Neural cell (in vitro differentiated cells): ENCODE results near the gene KLHDC3. TPM values are rescaled to one million over a fixed set of nuclear protein-coding genes. Genes with fewer than 3 reads are reported as not detected.

Experiments
- H2AFZ ChIP-seq: fragments of 200-600, 300-800 bp; sonication (generic), shearing (Covaris generic); 2 replicates; pipeline ENCODE4 v1.6.0; 2014; ENCODE audit warnings: low read depth, mild to moderate bottlenecking, antibody characterized with exemption, low read length, moderate library complexity
- H3F3A ChIP-seq: fragments of 200-600 bp; shearing (Covaris generic); 2 replicates; pipeline ENCODE4 v1.6.1; 2016; ENCODE audit warnings: mild to moderate bottlenecking, moderate library complexity, mixed read lengths, antibody characterized with exemption, low read length; ENCODE audit not compliant: insufficient read depth, poor library complexity, severe bottlenecking
- H3K27ac ChIP-seq: fragments of 200-600, 300-800 bp; sonication (generic), shearing (Covaris generic); 2 replicates; pipeline ENCODE4 v1.5.1; 2014; ENCODE audit warnings: mild to moderate bottlenecking, low read length, moderate library complexity
- H3K27me3 ChIP-seq: fragments of 300-800, 200-600 bp; sonication (generic), shearing (Covaris generic); 2 replicates; pipeline ENCODE4 v1.6.0; 2014; ENCODE audit warnings: mild to moderate bottlenecking, low read depth, low read length, moderate library complexity; ENCODE audit not compliant: insufficient read depth
- H3K36me3 ChIP-seq: fragments of 300-800, 200-600 bp; sonication (generic), shearing (Covaris generic); 2 replicates; pipeline ENCODE4 v1.5.1; 2014; ENCODE audit warnings: mild to moderate bottlenecking, antibody characterized with exemption, low read length, moderate library complexity; ENCODE audit not compliant: insufficient read depth
- H3K4me2 ChIP-seq: fragments of 300-800, 200-600 bp; sonication (generic), shearing (Covaris generic); 2 replicates; pipeline ENCODE4 v1.6.0; 2014; ENCODE audit warnings: mild to moderate bottlenecking, low read length
- H3K4me3 ChIP-seq: fragments of 300-800, 200-600 bp; sonication (generic), shearing (Covaris generic); 2 replicates; pipeline ENCODE4 v1.5.1; 2014; ENCODE audit warnings: mild to moderate bottlenecking, low read length, moderate library complexity
- H3K79me2 ChIP-seq: fragments of 200-600 bp; shearing (Covaris generic); replicated peaks from 2 replicates; pipeline ENCODE4 v1.6.0; 2014; ENCODE audit warnings: mild to moderate bottlenecking, low read length, moderate library complexity; ENCODE audit not compliant: insufficient read depth
- H3K9ac ChIP-seq: fragments of 300-800, 200-600 bp; sonication (generic), shearing (Covaris generic); 2 replicates; pipeline ENCODE4 v1.6.1; 2016; ENCODE audit warnings: mild to moderate bottlenecking, low read length, mixed read lengths
- H3K9me2 ChIP-seq: fragments of 200-600 bp; shearing (Covaris generic); 2 replicates; pipeline ENCODE4 v1.6.1; 2016; ENCODE audit warnings: mild to moderate bottlenecking, low read length, mixed read lengths; ENCODE audit not compliant: insufficient read depth
- H3K9me3 ChIP-seq: fragments of 200-600, 300-800 bp; sonication (generic), shearing (Covaris generic); 2 replicates; pipeline ENCODE4 v1.6.1; 2016; ENCODE audit warnings: mild to moderate bottlenecking, mixed run types, low read length, moderate library complexity, mixed read lengths
- H4K20me1 ChIP-seq: fragments of 200-600 bp; shearing (Covaris generic); 2 replicates; pipeline ENCODE4 v1.6.1; 2016; ENCODE audit warnings: mild to moderate bottlenecking, mixed run types; ENCODE audit not compliant: insufficient read depth
- CTCF ChIP-seq: fragments of 450-650 bp; IDR thresholded peaks from 2 replicates; pipeline ENCODE4 v1.5.1; 2014; ENCODE audit warnings: antibody characterized with exemption, mild to moderate bottlenecking, moderate library complexity; ENCODE audit not compliant: poor library complexity, severe bottlenecking
- EP300 ChIP-seq: fragments of 450-650 bp; conservative IDR thresholded peaks from 2 replicates; pipeline ENCODE4 v1.6.1; 2014; ENCODE audit warnings: antibody characterized with exemption, mild to moderate bottlenecking, moderate library complexity; ENCODE audit not compliant: poor library complexity, severe bottlenecking
- EZH2 ChIP-seq: fragments of 200-600, 300-800 bp; shearing (Covaris generic), sonication (generic); IDR thresholded peaks from 2 replicates; pipeline ENCODE4 v1.6.1; 2014; ENCODE audit warnings: antibody characterized with exemption, low read length, borderline replicate concordance, mild to moderate bottlenecking; ENCODE audit not compliant: insufficient read depth, poor library complexity, severe bottlenecking
- MXI1 ChIP-seq: fragments of 450-650 bp; conservative IDR thresholded peaks from 2 replicates; pipeline ENCODE4 v1.6.1; 2014; ENCODE audit warnings: antibody characterized with exemption, mild to moderate bottlenecking; ENCODE audit not compliant: poor library complexity, severe bottlenecking
- POLR2AphosphoS5 ChIP-seq: IDR thresholded peaks from 2 replicates; pipeline ENCODE4 v1.6.1; 2012
- RAD21 ChIP-seq: fragments of 450-650 bp; conservative IDR thresholded peaks from 2 replicates; pipeline ENCODE4 v1.6.1; 2014; ENCODE audit warnings: antibody characterized with exemption, mild to moderate bottlenecking, moderate library complexity
- SMC3 ChIP-seq: fragments of 450-650 bp; conservative IDR thresholded peaks from 2 replicates; pipeline ENCODE4 v1.6.1; 2014; ENCODE audit warnings: antibody characterized with exemption, mild to moderate bottlenecking, moderate library complexity; ENCODE audit not compliant: poor library complexity
- TAF1 ChIP-seq: IDR thresholded peaks from 2 replicates; pipeline ENCODE4 v1.6.1; 2012; ENCODE audit warnings: low read depth
- polyA plus RNA-seq: library from polyadenylated mRNA; depleted of rRNA; stranded (reverse); fragments of >200 nt; gene quantifications from 2 replicates; pipeline ENCODE4 v1.2.3, GENCODE V29; 2014
- TF ChIP-seq, protein P1 (sequence below): IDR thresholded peaks from 2 replicates; pipeline ENCODE4 v1.6.1; 2012; ENCODE audit warnings: borderline replicate concordance

KLHDC3 gene
- polyA plus RNA-seq, 1 donor from 2014 or later: 232 TPM

DNA sequence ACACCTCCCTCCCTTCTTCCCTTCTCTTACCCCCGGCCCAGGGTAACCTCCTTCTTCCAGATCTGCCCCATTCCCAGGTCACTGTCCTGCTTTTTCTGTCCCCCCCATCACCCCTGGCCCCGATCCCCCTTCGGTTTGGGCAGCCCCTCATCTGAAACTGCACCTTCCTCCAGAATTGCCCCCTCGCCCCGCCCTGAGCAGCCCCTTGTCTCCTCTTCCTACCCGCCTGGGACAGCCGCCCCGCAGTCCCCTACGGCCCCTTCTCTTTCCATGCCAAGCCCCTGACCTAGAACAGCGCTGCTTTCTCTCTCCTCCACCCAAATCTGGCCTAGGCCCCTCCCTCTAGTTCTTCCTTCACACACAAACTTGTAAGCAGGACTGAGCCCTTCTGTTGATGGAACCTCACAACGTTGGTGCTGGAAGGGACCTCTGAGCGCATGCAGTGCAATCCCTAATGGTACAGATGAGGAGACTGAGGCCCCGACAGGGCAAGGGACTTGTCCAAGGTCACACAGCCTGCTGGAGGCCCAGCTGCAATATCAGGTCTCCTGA, 29.0 kb upstream of the KLHDC3 start:
- no peak for TF ChIP-seq RAD21
- TF ChIP-seq, protein P1, sequence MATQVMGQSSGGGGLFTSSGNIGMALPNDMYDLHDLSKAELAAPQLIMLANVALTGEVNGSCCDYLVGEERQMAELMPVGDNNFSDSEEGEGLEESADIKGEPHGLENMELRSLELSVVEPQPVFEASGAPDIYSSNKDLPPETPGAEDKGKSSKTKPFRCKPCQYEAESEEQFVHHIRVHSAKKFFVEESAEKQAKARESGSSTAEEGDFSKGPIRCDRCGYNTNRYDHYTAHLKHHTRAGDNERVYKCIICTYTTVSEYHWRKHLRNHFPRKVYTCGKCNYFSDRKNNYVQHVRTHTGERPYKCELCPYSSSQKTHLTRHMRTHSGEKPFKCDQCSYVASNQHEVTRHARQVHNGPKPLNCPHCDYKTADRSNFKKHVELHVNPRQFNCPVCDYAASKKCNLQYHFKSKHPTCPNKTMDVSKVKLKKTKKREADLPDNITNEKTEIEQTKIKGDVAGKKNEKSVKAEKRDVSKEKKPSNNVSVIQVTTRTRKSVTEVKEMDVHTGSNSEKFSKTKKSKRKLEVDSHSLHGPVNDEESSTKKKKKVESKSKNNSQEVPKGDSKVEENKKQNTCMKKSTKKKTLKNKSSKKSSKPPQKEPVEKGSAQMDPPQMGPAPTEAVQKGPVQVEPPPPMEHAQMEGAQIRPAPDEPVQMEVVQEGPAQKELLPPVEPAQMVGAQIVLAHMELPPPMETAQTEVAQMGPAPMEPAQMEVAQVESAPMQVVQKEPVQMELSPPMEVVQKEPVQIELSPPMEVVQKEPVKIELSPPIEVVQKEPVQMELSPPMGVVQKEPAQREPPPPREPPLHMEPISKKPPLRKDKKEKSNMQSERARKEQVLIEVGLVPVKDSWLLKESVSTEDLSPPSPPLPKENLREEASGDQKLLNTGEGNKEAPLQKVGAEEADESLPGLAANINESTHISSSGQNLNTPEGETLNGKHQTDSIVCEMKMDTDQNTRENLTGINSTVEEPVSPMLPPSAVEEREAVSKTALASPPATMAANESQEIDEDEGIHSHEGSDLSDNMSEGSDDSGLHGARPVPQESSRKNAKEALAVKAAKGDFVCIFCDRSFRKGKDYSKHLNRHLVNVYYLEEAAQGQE: no peak
- TF ChIP-seq TAF1: no peak
- no peak for TF ChIP-seq EP300
- no peak for TF ChIP-seq EZH2
- TF ChIP-seq POLR2AphosphoS5: no peak
- TF ChIP-seq CTCF: no peak
- TF ChIP-seq SMC3: no peak
- H3K9me2 ChIP-seq: no peaks in the 10 kb centered on the region
- peaks cover 12% of the 10 kb centered on the region for H3K79me2 ChIP-seq
- H3K4me3 ChIP-seq: peak overlapping the region; percentile 96
- H3K9me3 ChIP-seq: no peaks in the 10 kb centered on the region
- peak overlapping the region; percentile 85 for H2AFZ ChIP-seq
- no peaks in the 10 kb centered on the region for H3K27me3 ChIP-seq
- peak overlapping the region; percentile 92 for H3K9ac ChIP-seq
- H3K4me2 ChIP-seq: peak overlapping the region; percentile 91
- no peaks in the 10 kb centered on the region for H3K36me3 ChIP-seq
- peaks cover 4% of the 10 kb centered on the region for H3F3A ChIP-seq
- H4K20me1 ChIP-seq: no peaks in the 10 kb centered on the region
- H3K27ac ChIP-seq: peak overlapping the region; percentile 60

DNA sequence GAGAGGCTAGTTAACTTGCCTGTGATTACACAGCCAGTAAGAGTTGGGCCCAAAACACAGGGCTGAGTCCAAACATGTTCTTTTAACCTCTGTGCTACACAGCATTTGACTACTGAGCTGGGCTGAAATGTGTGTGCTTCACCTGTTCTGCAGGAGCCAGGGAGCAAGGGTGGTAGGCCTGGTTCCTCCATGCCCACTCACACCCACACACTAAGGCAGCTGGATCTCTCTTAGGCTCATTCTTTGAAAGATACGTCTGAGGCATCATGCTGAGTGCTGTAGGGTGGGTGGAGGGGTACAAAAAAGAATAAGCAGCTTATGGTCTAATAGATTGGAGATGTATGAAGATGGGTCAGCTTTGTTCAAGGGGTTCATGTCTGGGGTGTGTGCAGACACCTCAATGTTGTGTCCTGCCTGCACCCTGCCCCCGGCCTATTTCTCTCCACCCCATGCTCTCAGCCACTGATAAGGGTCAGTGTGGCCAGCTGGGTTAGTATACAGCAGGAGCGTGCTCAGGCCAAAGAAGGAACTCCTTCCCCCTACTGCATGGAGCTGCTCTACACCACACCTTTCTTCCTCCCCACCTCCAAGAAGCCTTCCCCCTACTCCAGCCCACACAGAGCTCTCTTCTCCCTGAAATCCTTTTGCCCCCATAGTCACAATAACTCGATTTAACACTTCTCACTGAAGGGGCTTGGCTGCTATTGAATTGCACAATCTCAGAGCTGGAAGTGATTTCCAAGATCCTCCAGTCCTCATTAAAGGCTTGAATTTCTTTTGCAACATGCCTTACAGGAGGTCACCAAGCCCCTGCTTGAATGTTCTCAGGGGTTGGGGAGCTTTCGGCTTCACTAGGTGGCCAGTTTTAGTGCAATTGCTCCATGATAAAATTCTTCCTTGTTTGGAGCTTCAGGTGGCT, 26.3 kb upstream of the KLHDC3 start:
- Histone ChIP-seq H3K4me2 (no peak overlapping the region), H3K36me3 (no peaks in the 10 kb centered on the region), H3K9ac (no peak overlapping the region), H2AFZ (no peak overlapping the region), H4K20me1 (no peaks in the 10 kb centered on the region), H3K9me3 (no peaks in the 10 kb centered on the region), H3K79me2 (peaks cover 12% of the 10 kb centered on the region), H3K9me2 (no peaks in the 10 kb centered on the region), H3K4me3 (peak overlapping the region; percentile 0), H3F3A (peaks cover 4% of the 10 kb centered on the region), H3K27ac (no peak overlapping the region), H3K27me3 (no peaks in the 10 kb centered on the region)
- TF ChIP-seq, protein P1: no peak
- TF ChIP-seq POLR2AphosphoS5: no peak
- TF ChIP-seq MXI1: no peak
- no peak for TF ChIP-seq CTCF
- no peak for TF ChIP-seq TAF1
- no peak for TF ChIP-seq SMC3
- TF ChIP-seq RAD21: no peak
- no peak for TF ChIP-seq EP300
- no peak for TF ChIP-seq EZH2
